ENCODE results near the gene SNX10. TPM values are rescaled to one million over a fixed set of nuclear protein-coding genes. Genes with fewer than 3 reads are reported as not detected.
A peak's percentile ranks its signal among the peaks of the same experiment; 100 is the strongest.
"Not testable (repeated sequence)": the region's sequence is repeated elsewhere in the genome, so short reads cannot be mapped to it uniquely, and the experiment has no call there.

Gene SNX10, protein sequence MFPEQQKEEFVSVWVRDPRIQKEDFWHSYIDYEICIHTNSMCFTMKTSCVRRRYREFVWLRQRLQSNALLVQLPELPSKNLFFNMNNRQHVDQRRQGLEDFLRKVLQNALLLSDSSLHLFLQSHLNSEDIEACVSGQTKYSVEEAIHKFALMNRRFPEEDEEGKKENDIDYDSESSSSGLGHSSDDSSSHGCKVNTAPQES
- total RNA-seq = 3.3 and 5.0 TPM in 2 replicates
- 9.3 and 11.6 TPM in 2 replicates for polyA plus RNA-seq

DNA sequence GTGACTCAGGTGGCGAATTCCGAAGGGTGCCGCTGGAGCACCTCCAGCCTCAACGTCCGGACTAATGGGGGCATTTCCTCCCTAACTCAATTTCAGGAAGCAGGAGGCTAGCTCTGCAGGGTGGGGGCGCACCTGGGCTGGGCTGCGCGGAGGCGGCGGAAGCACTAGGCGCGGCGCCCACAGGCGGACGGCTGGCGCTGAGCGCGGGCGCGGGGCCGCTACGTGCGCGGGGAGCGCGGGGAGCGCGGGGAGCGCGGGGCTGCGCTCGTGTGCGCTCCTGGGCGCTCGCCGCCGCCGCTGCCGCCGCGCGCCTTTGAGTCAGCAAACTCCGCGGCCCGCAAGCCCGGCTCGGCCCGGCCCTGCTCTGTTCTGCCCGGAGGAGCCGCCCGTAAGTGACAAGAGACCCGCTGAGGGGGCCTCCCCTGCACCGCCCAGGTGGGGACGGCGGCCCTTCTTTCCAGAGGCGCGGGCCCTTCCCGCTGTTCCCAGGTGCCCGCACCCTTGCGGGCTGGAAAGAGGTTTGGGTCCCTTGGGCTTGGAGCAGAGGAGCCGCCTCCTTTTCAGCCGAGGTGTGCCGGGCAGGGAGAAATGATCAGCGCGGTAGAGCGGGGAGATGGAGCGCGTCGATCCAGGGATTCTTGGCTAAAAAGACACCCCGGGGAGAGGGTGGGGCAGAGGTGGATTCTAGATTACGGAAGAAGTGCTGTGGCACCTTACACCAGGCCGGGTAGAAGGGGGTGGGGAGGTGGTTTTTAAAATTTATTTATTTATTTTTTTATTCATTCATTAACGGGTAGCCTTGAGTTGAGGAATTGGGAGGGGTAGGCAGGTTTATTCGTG lies at the start of gene SNX10:
Gene SNX10, plus strand, starts transcription at position 164 of the 840 bp plus-strand sequence. CDS start 54,581 bp downstream, outside the sequence.
- H3K27me3 ChIP-seq = no peaks in the 10 kb centered on the region
- TF ChIP-seq, protein P1, sequence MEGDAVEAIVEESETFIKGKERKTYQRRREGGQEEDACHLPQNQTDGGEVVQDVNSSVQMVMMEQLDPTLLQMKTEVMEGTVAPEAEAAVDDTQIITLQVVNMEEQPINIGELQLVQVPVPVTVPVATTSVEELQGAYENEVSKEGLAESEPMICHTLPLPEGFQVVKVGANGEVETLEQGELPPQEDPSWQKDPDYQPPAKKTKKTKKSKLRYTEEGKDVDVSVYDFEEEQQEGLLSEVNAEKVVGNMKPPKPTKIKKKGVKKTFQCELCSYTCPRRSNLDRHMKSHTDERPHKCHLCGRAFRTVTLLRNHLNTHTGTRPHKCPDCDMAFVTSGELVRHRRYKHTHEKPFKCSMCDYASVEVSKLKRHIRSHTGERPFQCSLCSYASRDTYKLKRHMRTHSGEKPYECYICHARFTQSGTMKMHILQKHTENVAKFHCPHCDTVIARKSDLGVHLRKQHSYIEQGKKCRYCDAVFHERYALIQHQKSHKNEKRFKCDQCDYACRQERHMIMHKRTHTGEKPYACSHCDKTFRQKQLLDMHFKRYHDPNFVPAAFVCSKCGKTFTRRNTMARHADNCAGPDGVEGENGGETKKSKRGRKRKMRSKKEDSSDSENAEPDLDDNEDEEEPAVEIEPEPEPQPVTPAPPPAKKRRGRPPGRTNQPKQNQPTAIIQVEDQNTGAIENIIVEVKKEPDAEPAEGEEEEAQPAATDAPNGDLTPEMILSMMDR (IDR thresholded peaks at IDR 0.05; ENCODE audit: low read depth, low read length) = peak; percentile 23
- peak within 1 kb of the TSS; percentile 77 for H3K4me3 ChIP-seq
- no peaks in the 10 kb centered on the region for H3K4me1 ChIP-seq (ENCODE audit: low read depth)
- DNase-seq (ENCODE audit: low read depth in 1 of 2, low spot score in 1 of 2) = peak; percentile 34 to 78
- H3K27ac ChIP-seq = no peak within 1 kb of the TSS
- no peaks in the 10 kb centered on the region for H3K9me3 ChIP-seq (ENCODE audit: low read depth)
- H3K36me3 ChIP-seq = no peaks in the 10 kb centered on the region

DNA sequence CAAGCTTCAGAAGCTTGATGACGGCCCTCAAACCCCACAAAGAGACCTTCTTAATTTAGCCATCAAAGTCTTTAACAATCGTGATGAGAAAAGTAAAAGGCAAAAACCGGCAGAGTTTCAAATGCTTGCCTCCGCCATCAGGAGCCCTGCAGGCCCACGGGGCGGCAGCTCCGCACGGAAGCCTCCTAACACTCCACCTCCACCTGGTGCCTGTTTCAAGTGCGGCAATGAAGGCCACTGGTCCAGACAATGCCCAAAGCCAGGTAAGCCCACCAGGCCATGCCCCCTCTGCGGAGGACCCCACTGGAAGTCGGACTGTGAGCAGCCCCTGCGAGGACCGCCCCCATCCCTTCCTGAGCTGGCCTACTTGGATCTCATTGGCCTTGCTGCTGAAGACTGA lies 46.5 kb upstream of the SNX10 start:
- no peak overlapping the region for H3K27ac ChIP-seq
- H3K36me3 ChIP-seq = no peaks in the 10 kb centered on the region
- no peaks in the 10 kb centered on the region for H3K4me1 ChIP-seq (ENCODE audit: low read depth)
- TF ChIP-seq, protein P1 (IDR thresholded peaks at IDR 0.05; ENCODE audit: low read depth, low read length) = no peak
- no peak overlapping the region for H3K4me3 ChIP-seq
- no peak for DNase-seq (ENCODE audit: low read depth in 1 of 2, low spot score in 1 of 2)
- no peaks in the 10 kb centered on the region for H3K9me3 ChIP-seq (ENCODE audit: low read depth)
- H3K27me3 ChIP-seq = no peaks in the 10 kb centered on the region

DNA sequence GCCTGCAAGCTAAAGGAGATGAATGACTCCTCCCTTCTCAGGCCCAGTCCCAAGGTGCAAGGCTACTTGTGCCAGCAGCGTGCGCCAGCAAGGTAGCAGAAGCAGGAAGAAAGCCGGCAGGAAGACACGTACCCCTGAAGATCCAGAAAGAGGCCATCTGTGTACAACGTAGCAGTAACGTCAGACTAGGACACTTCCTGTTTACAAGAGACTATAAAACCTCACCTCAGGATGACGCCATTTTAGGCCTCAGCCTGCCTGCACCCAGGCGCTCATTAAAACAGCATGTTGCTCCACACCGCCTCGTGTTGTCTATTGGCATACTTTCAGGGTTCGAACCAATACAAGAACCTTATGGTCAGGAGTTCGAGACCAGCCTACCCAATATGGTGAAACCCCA lies 41.4 kb upstream of the SNX10 start:
- Histone ChIP-seq H3K36me3 (no peaks in the 10 kb centered on the region), H3K27me3 (no peaks in the 10 kb centered on the region), H3K9me3 (ENCODE audit: low read depth) (no peaks in the 10 kb centered on the region), H3K27ac (no peak overlapping the region), H3K4me3 (no peak overlapping the region), H3K4me1 (ENCODE audit: low read depth) (no peaks in the 10 kb centered on the region)
- TF ChIP-seq, protein P1 (IDR thresholded peaks at IDR 0.05; ENCODE audit: low read depth, low read length) = no peak
- no peak for DNase-seq (ENCODE audit: low read depth in 1 of 2, low spot score in 1 of 2)

DNA sequence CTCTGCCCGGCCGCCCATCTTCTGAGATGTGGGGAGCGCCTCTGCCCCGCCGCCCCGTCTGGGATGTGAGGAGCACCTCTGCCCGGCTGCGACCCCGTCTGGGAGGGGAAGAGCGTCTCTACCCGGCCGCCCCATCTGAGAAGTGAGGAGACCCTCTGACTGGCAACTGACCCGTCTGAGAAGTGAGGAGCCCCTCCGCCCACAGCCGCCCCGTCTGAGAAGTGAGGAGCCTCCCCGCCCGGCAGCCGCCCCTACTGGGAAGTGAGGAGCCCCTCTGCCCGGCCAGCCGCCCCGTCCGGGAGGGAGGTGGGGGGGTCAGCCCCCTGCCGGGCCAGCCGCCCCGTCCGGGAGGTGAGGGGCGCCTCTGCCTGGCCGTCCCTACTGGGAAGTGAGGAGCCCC lies 29.8 kb upstream of the SNX10 start:
- not testable (repeated sequence) for H3K4me1 ChIP-seq (ENCODE audit: low read depth); H3K9me3 ChIP-seq (ENCODE audit: low read depth); H3K36me3 ChIP-seq; H3K4me3 ChIP-seq; H3K27me3 ChIP-seq; H3K27ac ChIP-seq; DNase-seq (ENCODE audit: low read depth in 1 of 2, low spot score in 1 of 2)

DNA sequence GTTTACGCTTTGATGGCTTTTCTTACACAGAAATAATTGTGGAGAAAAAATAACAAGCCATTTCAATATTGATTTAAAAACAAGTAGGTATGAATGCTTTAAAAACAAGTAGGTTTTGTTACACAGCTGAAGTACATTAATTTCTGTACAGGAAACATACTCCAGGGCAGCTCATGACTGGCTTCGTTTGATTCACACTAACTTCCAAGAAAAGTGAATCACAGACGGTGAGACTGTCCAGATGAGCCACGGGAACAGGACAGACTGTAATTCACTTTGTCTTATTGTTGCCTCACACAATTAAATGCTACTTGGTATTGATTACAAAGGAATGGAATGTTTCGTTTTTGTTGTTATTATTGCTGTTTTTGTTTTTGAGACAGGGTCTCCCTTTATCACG lies 26.6 kb upstream of the SNX10 start:
- no peak overlapping the region for H3K4me3 ChIP-seq
- DNase-seq (ENCODE audit: low read depth in 1 of 2, low spot score in 1 of 2) = no peak
- H3K4me1 ChIP-seq (ENCODE audit: low read depth) = no peaks in the 10 kb centered on the region
- H3K27ac ChIP-seq = no peak overlapping the region
- H3K36me3 ChIP-seq = no peaks in the 10 kb centered on the region
- no peaks in the 10 kb centered on the region for H3K9me3 ChIP-seq (ENCODE audit: low read depth)
- TF ChIP-seq, protein P1 (IDR thresholded peaks at IDR 0.05; ENCODE audit: low read depth, low read length) = no peak
- no peaks in the 10 kb centered on the region for H3K27me3 ChIP-seq

DNA sequence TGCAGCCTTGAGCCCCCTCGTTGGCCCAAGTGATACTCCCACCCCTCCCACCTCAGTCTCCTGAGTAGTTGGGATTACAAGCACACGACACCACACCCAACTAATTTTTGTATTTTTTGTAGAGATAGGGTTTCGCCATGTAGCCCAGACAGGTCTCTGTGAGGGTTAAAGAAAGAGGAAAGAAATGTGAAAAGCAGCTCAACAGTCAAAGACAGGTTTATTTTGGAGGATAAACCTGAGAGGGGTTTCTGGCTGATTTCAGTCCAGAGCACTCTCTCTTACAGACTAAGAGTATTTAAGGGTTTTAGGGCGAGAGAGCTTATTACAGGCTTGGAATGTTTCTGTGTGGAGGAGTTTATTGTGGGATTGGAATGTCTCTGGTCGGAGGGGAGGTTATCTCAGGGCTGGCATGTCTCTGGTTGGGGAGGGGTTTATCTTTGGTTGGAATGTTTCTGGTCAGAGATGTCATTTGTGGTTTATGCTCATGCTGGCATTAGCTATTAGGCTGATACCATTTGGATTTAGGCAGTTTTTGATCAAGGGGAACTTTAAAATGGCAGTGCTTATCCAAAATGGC lies 26.1 kb upstream of the SNX10 start:
- Histone ChIP-seq H3K9me3 (ENCODE audit: low read depth) (no peaks in the 10 kb centered on the region), H3K27ac (no peak overlapping the region), H3K27me3 (no peaks in the 10 kb centered on the region), H3K4me3 (no peak overlapping the region), H3K4me1 (ENCODE audit: low read depth) (no peaks in the 10 kb centered on the region), H3K36me3 (no peaks in the 10 kb centered on the region)
- TF ChIP-seq, protein P1 (IDR thresholded peaks at IDR 0.05; ENCODE audit: low read depth, low read length) = no peak
- peak in 1 of 2 donors; percentile 35 for DNase-seq (ENCODE audit: low read depth in 1 of 2, low spot score in 1 of 2)
